SK-N-SH (cell line): Measurements from ENCODE around the gene CRB2. TPM values are rescaled to one million over a fixed set of nuclear protein-coding genes. Genes with fewer than 3 reads are reported as not detected.

Experiments
- CTCF ChIA-PET: fragments of 300-600, 350-600 bp; formaldehyde crosslinking; extraction: SDS; loops from one replicate; lab custom pipeline; 2021; lab: Yijun Ruan, JAX
- POLR2A ChIA-PET: fragments of 350-600 bp; sonication (Branson Sonifier 250); formaldehyde crosslinking; extraction: SDS; loops from one replicate; lab custom pipeline; 2020; ENCODE audit warnings: antibody characterized with exemption, inconsistent platforms; lab: Yijun Ruan, JAX
- DNase-seq: peaks from one replicate; pipeline ENCODE4 v3.0.0; 2012
- H2AFZ ChIP-seq: fragments of 200-600 bp; sonication (generic); 2 replicates; pipeline ENCODE4 v1.8.1; 2016; ENCODE audit warnings: antibody characterized with exemption, mild to moderate bottlenecking, low read depth
- H3F3A ChIP-seq: fragments of 200-600 bp; sonication (generic); replicated peaks from 2 replicates; pipeline ENCODE3; 2016; ENCODE audit warnings: antibody characterized with exemption, mild to moderate bottlenecking; ENCODE audit not compliant: insufficient read depth
- H3K27ac ChIP-seq, 2 experiments: fragments of 200-500 bp in 1 of 2; fragments of 200-600 bp in 1 of 2; sonication (Bioruptor generic) in 1 of 2; sonication (generic), shearing (Covaris generic) in 1 of 2; 2 replicates each; pipeline versions ENCODE4 v1.5.1 to v1.6.1; 2014 to 2016; ENCODE audit warnings: low read depth in 2 of 2, inconsistent platforms in 1 of 2, low read length in 1 of 2, mild to moderate bottlenecking in 1 of 2, mixed read lengths in 1 of 2
- H3K27me3 ChIP-seq: fragments of 200-600 bp; sonication (generic), shearing (Covaris generic); 2 replicates; pipeline ENCODE4 v1.6.1; 2016; ENCODE audit warnings: mixed run types; ENCODE audit not compliant: insufficient read depth
- H3K36me3 ChIP-seq, 2 experiments: fragments of 200-500 bp in 1 of 2; fragments of 200-600 bp in 1 of 2; sonication (Bioruptor generic) in 1 of 2; sonication (generic) in 1 of 2; replicated peaks in 1 of 2; 2 replicates each; pipeline versions ENCODE3 to v1.5.1; 2014 to 2016; ENCODE audit warnings: low read length in 1 of 2, mild to moderate bottlenecking in 1 of 2; ENCODE audit not compliant: insufficient read depth in 2 of 2, control insufficient read depth in 1 of 2
- H3K4me1 ChIP-seq, 2 experiments: fragments of 200-500 bp in 1 of 2; fragments of 200-600 bp in 1 of 2; sonication (Bioruptor generic) in 1 of 2; sonication (generic), shearing (Covaris generic) in 1 of 2; 2 replicates each; pipeline versions ENCODE4 v1.5.1 to v1.6.1; 2014 to 2016; ENCODE audit warnings: low read depth in 1 of 2, low read length in 1 of 2, mixed run types in 1 of 2; ENCODE audit not compliant: insufficient read depth in 2 of 2, control insufficient read depth in 1 of 2
- H3K4me2 ChIP-seq: fragments of 200-600 bp; sonication (generic), shearing (Covaris generic); 2 replicates; pipeline ENCODE4 v1.6.1; 2017; ENCODE audit warnings: mixed run types
- H3K4me3 ChIP-seq, 2 experiments: fragments of 200-500 bp in 1 of 2; fragments of 200-600 bp in 1 of 2; sonication (Bioruptor generic) in 1 of 2; sonication (generic), shearing (Covaris generic) in 1 of 2; 2 replicates each; pipeline versions ENCODE4 v1.5.1 to v1.8.1; 2014 to 2016; ENCODE audit warnings: low read depth in 2 of 2, inconsistent platforms in 1 of 2, low read length in 1 of 2, mild to moderate bottlenecking in 1 of 2, mixed read lengths in 1 of 2, moderate library complexity in 1 of 2
- H3K79me2 ChIP-seq: fragments of 200-600 bp; sonication (generic); 2 replicates; pipeline ENCODE4 v1.8.1; 2017; ENCODE audit warnings: mild to moderate bottlenecking; ENCODE audit not compliant: insufficient read depth
- H3K9ac ChIP-seq: fragments of 200-600 bp; sonication (generic); 2 replicates; pipeline ENCODE4 v1.6.1; 2017; ENCODE audit warnings: mixed run types
- H3K9me2 ChIP-seq: fragments of 200-600 bp; sonication (generic); 2 replicates; pipeline ENCODE4 v1.6.1; 2017; ENCODE audit warnings: mixed run types
- H3K9me3 ChIP-seq: fragments of 200-600 bp; sonication (generic); 2 replicates; pipeline ENCODE4 v1.6.1; 2017; ENCODE audit warnings: mixed run types, mild to moderate bottlenecking, moderate library complexity
- H4K20me1 ChIP-seq: fragments of 200-600 bp; sonication (generic); 2 replicates; pipeline ENCODE4 v1.6.1; 2017; ENCODE audit warnings: mild to moderate bottlenecking, mixed run types; ENCODE audit not compliant: insufficient read depth
- CHD2 ChIP-seq: fragments of 150-350 bp; IDR thresholded peaks from 2 replicates; pipeline ENCODE4 v1.6.1; 2018; ENCODE audit warnings: low read length; ENCODE audit not compliant: partially characterized antibody
- ELF1 ChIP-seq: IDR thresholded peaks from 2 replicates; pipeline ENCODE4 v1.4.0; 2012
- EP300 ChIP-seq, 2 experiments: IDR thresholded peaks; 2 replicates each; pipeline versions ENCODE4 v1.4.0 to v1.6.1; 2012; ENCODE audit warnings: borderline replicate concordance in 1 of 2, low read depth in 1 of 2, low read length in 1 of 2
- EZH2phosphoT487 ChIP-seq: fragments of 200-600 bp; sonication (generic); IDR thresholded peaks from 2 replicates; pipeline ENCODE4 v1.6.1; 2017; ENCODE audit warnings: low read depth, mixed run types, mild to moderate bottlenecking, antibody characterized with exemption, moderate library complexity, borderline replicate concordance
- FOXJ3 ChIP-seq: sonication (generic); formaldehyde crosslinking; IDR thresholded peaks from 2 replicates; pipeline ENCODE4 v1.5.1; 2020; ENCODE audit warnings: mild to moderate bottlenecking, missing genetic modification reagents
- GABPA ChIP-seq: IDR thresholded peaks from 2 replicates; pipeline ENCODE4 v1.4.0; 2012; ENCODE audit warnings: low read depth, mild to moderate bottlenecking
- GATA2 ChIP-seq: sonication (generic); formaldehyde crosslinking; IDR thresholded peaks from 2 replicates; pipeline ENCODE4 v1.5.0; 2020; ENCODE audit warnings: mild to moderate bottlenecking, missing genetic modification reagents
- IRF3 ChIP-seq: fragments of 150-350 bp; IDR thresholded peaks from 2 replicates; pipeline ENCODE4 v1.6.1; 2016; ENCODE audit warnings: mild to moderate bottlenecking, low read depth, low read length
- RAD21 ChIP-seq: IDR thresholded peaks from 2 replicates; pipeline ENCODE4 v1.6.1; 2012; ENCODE audit warnings: mild to moderate bottlenecking, low read length
- TAF1 ChIP-seq: IDR thresholded peaks from 2 replicates; pipeline ENCODE4 v1.6.1; 2012; ENCODE audit warnings: low read depth, mild to moderate bottlenecking, low read length, moderate library complexity, borderline replicate concordance
- TEAD4 ChIP-seq: IDR thresholded peaks from 2 replicates; pipeline ENCODE4 v1.4.0; 2012; ENCODE audit warnings: mild to moderate bottlenecking, borderline replicate concordance; ENCODE audit not compliant: insufficient read depth
- YY1 ChIP-seq: IDR thresholded peaks from 2 replicates; pipeline ENCODE4 v1.4.0; 2012; ENCODE audit warnings: low read depth, mild to moderate bottlenecking
- WGBS: methylation state at CpG from one replicate; pipeline ENCODE4 v1.1.6; 2017; ENCODE audit warnings: low lambda C conversion rate; 5-methylcytosine and 5-hydroxymethylcytosine counted together
- polyA plus RNA-seq, 3 experiments: library from polyadenylated mRNA; depleted of rRNA; stranded (reverse); fragments of >200 nt; gene quantifications; 2 replicates each; pipeline ENCODE4 v1.2.3, GENCODE V29; 2012
- TF ChIP-seq, protein P1 (sequence below): fragments of 200-600 bp; sonication (generic); IDR thresholded peaks from 2 replicates; pipeline ENCODE4 v1.6.1; 2017; ENCODE audit warnings: antibody characterized with exemption, mild to moderate bottlenecking, moderate library complexity
- TF ChIP-seq, protein P2 (sequence below): fragments of 150-350 bp; IDR thresholded peaks from 2 replicates; pipeline ENCODE4 v1.6.1; 2017; ENCODE audit warnings: antibody characterized with exemption, low read length, low read depth, borderline replicate concordance

The CRB2 gene
- polyA plus RNA-seq, 1 of the 3 experiments (the other 2 are of a cell fraction): not detected

- no peaks in the 10 kb centered on the region for H3K36me3 ChIP-seq
- H3F3A ChIP-seq: no peaks in the 10 kb centered on the region
- no peak overlapping the region for H2AFZ ChIP-seq
- H3K79me2 ChIP-seq: no peaks in the 10 kb centered on the region
- no peak for DNase-seq
- CTCF ChIA-PET: interaction anchor here (1.1 to 10.4 kb wide), 3 partner anchors 11 to 23 kb away, joined by 4 to 77 read pairs (median 4); partner anchors contain the start of gene CRB2
- H3K4me3 ChIP-seq: no peak overlapping the region
- TF ChIP-seq TAF1: no peak
- no peaks in the 10 kb centered on the region for H4K20me1 ChIP-seq
- POLR2A ChIA-PET: no interaction called here
- H3K9me3 ChIP-seq: no peaks in the 10 kb centered on the region
- peaks cover 15% of the 10 kb centered on the region; the same call in 1 of the 2 replicates for H3K27me3 ChIP-seq
- no peak overlapping the region for H3K27ac ChIP-seq
- no peak overlapping the region for H3K9ac ChIP-seq
- WGBS: 85% methylated on average over 19 of the region's 67 CpGs
- H3K4me1 ChIP-seq: no peaks in the 10 kb centered on the region
- no peak overlapping the region for H3K4me2 ChIP-seq
- no peaks in the 10 kb centered on the region for H3K9me2 ChIP-seq
Observed at GRCh38 chr9:123365881-123366528, 10.0 kb downstream of the CRB2 start.

GRCh38 chr9:123368023-123368422 is 12.0 kb downstream of the CRB2 start:
- H3K36me3 ChIP-seq: no peaks in the 10 kb centered on the region
- H3K4me1 ChIP-seq: peaks cover 0 to 2% of the 10 kb centered on the region in 2 experiments; a peak in 1 of 4 replicates
- H3K4me3 ChIP-seq: no peak overlapping the region
- peaks cover 35% of the 10 kb centered on the region for H3K27me3 ChIP-seq
- no peak overlapping the region for H3K27ac ChIP-seq
- H3K9ac ChIP-seq: no peak overlapping the region
- H3F3A ChIP-seq: no peaks in the 10 kb centered on the region
- POLR2A ChIA-PET: no interaction called here
- CTCF ChIA-PET: interaction anchor here (1.1 to 10.4 kb wide), 4 partner anchors 8 to 18 kb away, joined by 5 to 77 read pairs (median 10); partner anchors contain the start of gene CRB2
- no peaks in the 10 kb centered on the region for H4K20me1 ChIP-seq
- no peak overlapping the region for H2AFZ ChIP-seq
- no peaks in the 10 kb centered on the region for H3K79me2 ChIP-seq
- TF ChIP-seq RAD21 (no peak), GABPA (no peak), IRF3 (no peak), ELF1 (no peak), EP300 (IDR thresholded peaks at IDR 0.05; ENCODE audit: borderline replicate concordance in 1 of 2, low read depth in 1 of 2, low read length in 1 of 2) (no peak), YY1 (no peak), TEAD4 (no peak), CHD2 (no peak), TAF1 (no peak), EZH2phosphoT487 (no peak), FOXJ3 (no peak), GATA2 (CRISPR knock-in tag) (no peak)
- TF ChIP-seq, protein P1, sequence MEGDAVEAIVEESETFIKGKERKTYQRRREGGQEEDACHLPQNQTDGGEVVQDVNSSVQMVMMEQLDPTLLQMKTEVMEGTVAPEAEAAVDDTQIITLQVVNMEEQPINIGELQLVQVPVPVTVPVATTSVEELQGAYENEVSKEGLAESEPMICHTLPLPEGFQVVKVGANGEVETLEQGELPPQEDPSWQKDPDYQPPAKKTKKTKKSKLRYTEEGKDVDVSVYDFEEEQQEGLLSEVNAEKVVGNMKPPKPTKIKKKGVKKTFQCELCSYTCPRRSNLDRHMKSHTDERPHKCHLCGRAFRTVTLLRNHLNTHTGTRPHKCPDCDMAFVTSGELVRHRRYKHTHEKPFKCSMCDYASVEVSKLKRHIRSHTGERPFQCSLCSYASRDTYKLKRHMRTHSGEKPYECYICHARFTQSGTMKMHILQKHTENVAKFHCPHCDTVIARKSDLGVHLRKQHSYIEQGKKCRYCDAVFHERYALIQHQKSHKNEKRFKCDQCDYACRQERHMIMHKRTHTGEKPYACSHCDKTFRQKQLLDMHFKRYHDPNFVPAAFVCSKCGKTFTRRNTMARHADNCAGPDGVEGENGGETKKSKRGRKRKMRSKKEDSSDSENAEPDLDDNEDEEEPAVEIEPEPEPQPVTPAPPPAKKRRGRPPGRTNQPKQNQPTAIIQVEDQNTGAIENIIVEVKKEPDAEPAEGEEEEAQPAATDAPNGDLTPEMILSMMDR: no peak
- TF ChIP-seq, protein P2, sequence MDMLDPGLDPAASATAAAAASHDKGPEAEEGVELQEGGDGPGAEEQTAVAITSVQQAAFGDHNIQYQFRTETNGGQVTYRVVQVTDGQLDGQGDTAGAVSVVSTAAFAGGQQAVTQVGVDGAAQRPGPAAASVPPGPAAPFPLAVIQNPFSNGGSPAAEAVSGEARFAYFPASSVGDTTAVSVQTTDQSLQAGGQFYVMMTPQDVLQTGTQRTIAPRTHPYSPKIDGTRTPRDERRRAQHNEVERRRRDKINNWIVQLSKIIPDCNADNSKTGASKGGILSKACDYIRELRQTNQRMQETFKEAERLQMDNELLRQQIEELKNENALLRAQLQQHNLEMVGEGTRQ: no peak
- H3K9me3 ChIP-seq: no peaks in the 10 kb centered on the region
- no peak for DNase-seq
- H3K9me2 ChIP-seq: no peaks in the 10 kb centered on the region
- H3K4me2 ChIP-seq: no peak overlapping the region
- WGBS: 64% methylated on average over 9 of the region's 10 CpGs
